Nephron (organoid): ENCODE results near the gene HEYL.

Source experiments
- H3K27ac Mint-ChIP-seq, 3 experiments: 2 replicates each; pipeline ENCODE4 v1.8.0; 2020; ENCODE audit warnings: mixed read lengths in 3 of 3, mild to moderate bottlenecking in 2 of 3, moderate library complexity in 1 of 3
- H3K27me3 Mint-ChIP-seq: 2 replicates; pipeline ENCODE4 v1.8.0; 2021; ENCODE audit warnings: low read depth, mild to moderate bottlenecking, moderate library complexity, mixed read lengths
- H3K36me3 Mint-ChIP-seq: 2 replicates; pipeline ENCODE4 v1.8.0; 2020; ENCODE audit warnings: low read depth, mixed read lengths
- H3K4me1 Mint-ChIP-seq: 2 replicates; pipeline ENCODE4 v1.8.0; 2020; ENCODE audit warnings: mixed read lengths
- H3K4me3 Mint-ChIP-seq, 3 experiments: 2 replicates each; pipeline ENCODE4 v1.8.0; 2020; ENCODE audit warnings: mild to moderate bottlenecking in 3 of 3, mixed read lengths in 3 of 3, moderate library complexity in 2 of 3
- H3K9me3 Mint-ChIP-seq: 2 replicates; pipeline ENCODE4 v1.8.0; 2020; ENCODE audit warnings: mixed read lengths
- TF ChIP-seq, protein P1 (sequence below), 3 experiments: fragments of 200-600 bp; sonication (generic); IDR thresholded peaks; one replicate each; pipeline ENCODE4 v1.5.0; 2021; ENCODE audit warnings: antibody characterized with exemption in 3 of 3; ENCODE audit not compliant: unreplicated experiment in 3 of 3

The HEYL gene

DNA sequence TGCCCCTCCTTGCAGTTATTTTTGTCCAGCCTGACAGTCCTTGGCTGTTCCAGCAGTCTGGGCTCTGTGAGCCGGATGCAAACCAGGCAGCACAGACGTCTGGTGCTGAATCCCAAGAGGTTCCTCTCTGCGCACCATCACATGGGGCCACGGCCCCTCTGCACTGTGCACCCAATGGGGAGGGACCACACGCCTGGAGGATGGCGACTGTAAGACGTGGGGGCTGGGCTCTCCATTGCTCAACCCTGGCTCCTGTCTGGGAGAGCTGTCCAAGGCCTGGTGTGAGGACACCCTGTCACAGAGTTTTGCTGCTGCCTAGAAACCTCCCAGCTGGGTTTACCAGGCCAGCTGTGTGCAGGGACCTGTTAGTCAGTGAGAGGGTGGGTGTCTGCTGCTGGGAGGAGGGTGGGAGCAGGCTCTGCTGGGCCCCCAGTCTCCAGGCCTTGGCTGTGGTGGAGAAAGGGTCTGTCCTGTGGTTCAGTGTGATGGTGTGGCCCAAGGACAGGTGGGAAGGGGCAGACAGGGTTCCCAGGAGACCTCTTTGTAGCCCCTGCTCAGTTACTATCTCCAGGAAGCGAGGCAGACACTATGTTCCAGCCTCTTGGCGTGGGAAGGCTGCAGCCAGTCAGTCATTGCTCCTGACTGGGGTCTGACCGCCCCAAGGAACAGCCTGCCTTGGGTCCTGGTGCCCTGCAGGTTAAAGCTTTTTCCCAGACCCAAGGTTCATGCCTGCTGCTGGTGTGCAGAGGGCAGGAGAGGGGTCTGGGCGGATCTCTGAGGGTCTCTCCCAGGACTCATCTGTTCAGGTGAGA is 13.8 kb downstream of the HEYL start:
- H3K4me1 Mint-ChIP-seq, result peaks cover 53% of the 10 kb centered on the region
- no peak overlapping the region for H3K4me3 Mint-ChIP-seq
- peaks cover 39% of the 10 kb centered on the region for H3K36me3 Mint-ChIP-seq
- H3K27me3 Mint-ChIP-seq, result peaks cover 3% of the 10 kb centered on the region
- no peaks in the 10 kb centered on the region for H3K9me3 Mint-ChIP-seq
- peak overlapping the region; percentile 25 to 80 (median 70) for H3K27ac Mint-ChIP-seq
- TF ChIP-seq, protein P1, sequence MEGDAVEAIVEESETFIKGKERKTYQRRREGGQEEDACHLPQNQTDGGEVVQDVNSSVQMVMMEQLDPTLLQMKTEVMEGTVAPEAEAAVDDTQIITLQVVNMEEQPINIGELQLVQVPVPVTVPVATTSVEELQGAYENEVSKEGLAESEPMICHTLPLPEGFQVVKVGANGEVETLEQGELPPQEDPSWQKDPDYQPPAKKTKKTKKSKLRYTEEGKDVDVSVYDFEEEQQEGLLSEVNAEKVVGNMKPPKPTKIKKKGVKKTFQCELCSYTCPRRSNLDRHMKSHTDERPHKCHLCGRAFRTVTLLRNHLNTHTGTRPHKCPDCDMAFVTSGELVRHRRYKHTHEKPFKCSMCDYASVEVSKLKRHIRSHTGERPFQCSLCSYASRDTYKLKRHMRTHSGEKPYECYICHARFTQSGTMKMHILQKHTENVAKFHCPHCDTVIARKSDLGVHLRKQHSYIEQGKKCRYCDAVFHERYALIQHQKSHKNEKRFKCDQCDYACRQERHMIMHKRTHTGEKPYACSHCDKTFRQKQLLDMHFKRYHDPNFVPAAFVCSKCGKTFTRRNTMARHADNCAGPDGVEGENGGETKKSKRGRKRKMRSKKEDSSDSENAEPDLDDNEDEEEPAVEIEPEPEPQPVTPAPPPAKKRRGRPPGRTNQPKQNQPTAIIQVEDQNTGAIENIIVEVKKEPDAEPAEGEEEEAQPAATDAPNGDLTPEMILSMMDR (IDR thresholded peaks at IDR 0.05; ENCODE audit: unreplicated experiment in 3 of 3), result no peak

DNA sequence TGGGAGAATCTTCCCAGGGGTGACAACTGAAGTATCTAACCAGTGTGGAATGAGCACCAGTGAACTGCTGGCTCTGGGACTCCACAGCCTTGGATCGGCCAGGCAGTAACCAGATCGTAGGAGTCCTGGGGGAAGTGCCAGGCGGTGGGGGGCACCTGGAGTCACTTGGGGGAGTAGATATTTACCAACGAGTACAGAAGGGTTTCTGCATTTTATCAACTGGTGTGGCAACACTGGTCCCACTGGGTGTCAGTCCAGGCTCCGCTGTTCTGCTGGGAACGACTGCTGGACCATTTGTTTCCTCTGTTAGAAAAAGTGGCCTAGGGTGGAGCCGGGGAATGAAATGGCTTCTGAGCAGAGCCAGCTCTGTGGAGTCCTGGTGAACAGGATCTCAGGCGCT is 14.4 kb downstream of the HEYL start:
- no peak overlapping the region for H3K4me3 Mint-ChIP-seq
- peak overlapping the region; percentile 2 to 80 (median 70) for H3K27ac Mint-ChIP-seq
- TF ChIP-seq, protein P1 (IDR thresholded peaks at IDR 0.05; ENCODE audit: unreplicated experiment in 3 of 3), result no peak
- peaks cover 46% of the 10 kb centered on the region for H3K4me1 Mint-ChIP-seq
- H3K27me3 Mint-ChIP-seq, result peaks cover 3% of the 10 kb centered on the region
- no peaks in the 10 kb centered on the region for H3K9me3 Mint-ChIP-seq
- H3K36me3 Mint-ChIP-seq, result peaks cover 36% of the 10 kb centered on the region

DNA sequence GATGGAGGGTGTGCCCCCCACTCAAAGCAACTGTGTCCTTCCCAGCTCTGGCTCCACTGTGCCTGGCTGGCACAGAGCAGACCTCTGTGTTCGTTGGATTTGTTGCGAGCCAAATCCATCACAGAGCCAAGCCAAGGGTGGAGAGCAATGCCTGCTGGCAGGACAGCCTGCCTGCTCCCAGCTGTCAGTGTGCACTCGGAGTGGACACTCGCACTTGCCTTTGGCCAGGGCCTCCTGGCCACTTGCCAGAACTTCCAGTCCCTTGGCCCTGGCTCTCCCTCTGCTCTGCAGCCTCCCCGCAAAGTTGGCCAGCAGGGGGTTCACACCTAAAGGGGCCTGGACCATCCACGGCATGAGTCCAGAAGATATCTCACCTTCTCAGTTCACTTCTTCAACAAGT is 16.4 kb downstream of the HEYL start:
- Mint-ChIP-seq H3K27ac (peak overlapping the region in 1 of 3 experiments; percentile 25), H3K4me1 (peaks cover 43% of the 10 kb centered on the region), H3K9me3 (no peaks in the 10 kb centered on the region), H3K27me3 (no peaks in the 10 kb centered on the region), H3K36me3 (peaks cover 32% of the 10 kb centered on the region), H3K4me3 (no peak overlapping the region)
- TF ChIP-seq, protein P1 (IDR thresholded peaks at IDR 0.05; ENCODE audit: unreplicated experiment in 3 of 3), result no peak

DNA sequence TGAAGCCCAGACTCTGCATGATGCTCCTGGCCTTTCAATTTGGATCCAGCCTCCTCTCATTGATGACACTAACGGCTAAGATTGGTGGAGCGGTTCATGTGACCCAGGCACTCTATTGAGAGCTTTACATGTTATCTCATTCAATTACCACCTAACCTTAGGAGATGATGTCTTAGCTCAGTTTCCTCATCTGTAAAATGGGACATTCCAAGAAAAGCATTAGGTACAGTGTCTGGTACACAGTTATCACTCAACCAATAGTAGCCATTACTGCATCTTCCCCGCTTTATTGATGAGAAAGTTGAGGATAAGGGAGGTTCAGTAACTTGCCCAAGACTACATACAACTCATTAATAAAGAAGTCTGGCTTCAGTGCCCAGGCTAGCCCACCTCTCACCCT is 17.0 kb downstream of the HEYL start:
- no peaks in the 10 kb centered on the region for H3K9me3 Mint-ChIP-seq
- peaks cover 42% of the 10 kb centered on the region for H3K4me1 Mint-ChIP-seq
- H3K4me3 Mint-ChIP-seq, result no peak overlapping the region
- H3K27me3 Mint-ChIP-seq, result no peaks in the 10 kb centered on the region
- H3K27ac Mint-ChIP-seq, result peak overlapping the region in 1 of 3 experiments; percentile 25
- TF ChIP-seq, protein P1 (IDR thresholded peaks at IDR 0.05; ENCODE audit: unreplicated experiment in 3 of 3), result no peak
- H3K36me3 Mint-ChIP-seq, result peaks cover 30% of the 10 kb centered on the region

DNA sequence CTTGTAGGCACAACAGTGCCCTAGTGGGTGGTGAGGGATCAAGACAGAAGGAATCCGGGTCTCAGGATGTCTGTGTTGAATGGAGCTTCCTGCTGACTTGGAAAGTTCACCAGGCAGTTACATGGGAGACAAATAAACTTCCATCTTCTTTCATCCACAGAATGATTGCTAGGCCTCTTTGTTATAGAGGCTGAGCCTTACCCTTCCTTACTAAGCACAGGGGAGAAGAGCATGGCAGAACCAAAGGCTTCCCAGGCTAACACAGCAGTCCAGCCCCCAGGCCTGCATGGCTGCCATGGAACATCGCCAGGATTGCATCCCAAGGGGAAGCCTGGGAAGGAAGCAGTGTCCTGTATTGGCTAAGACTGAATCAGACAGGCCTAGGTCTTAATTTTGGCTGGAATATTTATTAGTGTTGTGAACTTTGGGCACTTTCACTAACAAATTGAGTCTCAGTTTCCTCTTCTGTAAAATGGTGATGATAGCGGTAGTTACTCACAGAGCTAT is 18.7 kb downstream of the HEYL start:
- no peak overlapping the region for H3K27ac Mint-ChIP-seq
- H3K9me3 Mint-ChIP-seq, result no peaks in the 10 kb centered on the region
- peaks cover 23% of the 10 kb centered on the region for H3K36me3 Mint-ChIP-seq
- peaks cover 34% of the 10 kb centered on the region for H3K4me1 Mint-ChIP-seq
- H3K4me3 Mint-ChIP-seq, result no peak overlapping the region
- TF ChIP-seq, protein P1 (IDR thresholded peaks at IDR 0.05; ENCODE audit: unreplicated experiment in 3 of 3), result no peak
- no peaks in the 10 kb centered on the region for H3K27me3 Mint-ChIP-seq
